K562 (cell line): ENCODE results near the gene NR3C2.

Source experiments
- ATF1 ChIP-seq, 2 experiments: fragments of 450-650 bp in 1 of 2; IDR thresholded peaks; 2 replicates each; pipeline ENCODE4 v1.6.1; 2016; ENCODE audit warnings: missing compliant biosample characterization in 1 of 2, missing genetic modification characterization in 1 of 2
- CEBPG ChIP-seq, 3 experiments: fragments of 200-800 bp in 1 of 3; sonication (Bioruptor generic) in 1 of 3; sonication (generic) in 1 of 3; formaldehyde crosslinking in 1 of 3; IDR thresholded peaks in 2 of 3; conservative IDR thresholded peaks in 1 of 3; 2 replicates each; pipeline versions ENCODE4 v1.6.1 to v1.8.0; 2016 to 2022; ENCODE audit warnings: missing compliant biosample characterization in 2 of 3, missing genetic modification characterization in 2 of 3, mild to moderate bottlenecking in 1 of 3, missing genetic modification reagents in 1 of 3
- CREB1 ChIP-seq, 2 experiments: sonication (generic) in 1 of 2; formaldehyde crosslinking in 1 of 2; IDR thresholded peaks; 2 replicates each; pipeline versions ENCODE4 v1.6.1 to v1.8.0; 2012 to 2022; ENCODE audit warnings: inconsistent platforms in 1 of 2, mild to moderate bottlenecking in 1 of 2, missing genetic modification reagents in 1 of 2, moderate library complexity in 1 of 2
- EGR1 ChIP-seq: fragments of 450-650 bp; conservative IDR thresholded peaks from 2 replicates; pipeline ENCODE4 v1.6.1; 2017; ENCODE audit warnings: mild to moderate bottlenecking
- ETV6 ChIP-seq, 3 experiments: fragments of 150-350 bp in 1 of 3; sonication (generic) in 1 of 3; formaldehyde crosslinking in 1 of 3; IDR thresholded peaks; 2 replicates each; pipeline versions ENCODE4 v1.6.1 to v1.8.0; 2014 to 2022; ENCODE audit warnings: borderline replicate concordance in 2 of 3, low read depth in 2 of 3, antibody characterized with exemption in 1 of 3, low read length in 1 of 3, mild to moderate bottlenecking in 1 of 3, missing genetic modification reagents in 1 of 3
- GABPA ChIP-seq: fragments of 200-800 bp; sonication (Bioruptor generic); conservative IDR thresholded peaks from 2 replicates; pipeline ENCODE4 v1.6.1; 2016; ENCODE audit warnings: low read depth, missing genetic modification characterization, missing compliant biosample characterization
- RNF2 ChIP-seq: sonication (generic); IDR thresholded peaks from 2 replicates; pipeline ENCODE4 v1.6.1; 2016
- SMAD1 ChIP-seq: fragments of 150-350 bp; IDR thresholded peaks from 2 replicates; pipeline ENCODE4 v1.6.1; 2014; ENCODE audit warnings: low read length, low read depth; ENCODE audit not compliant: partially characterized antibody
- TAF15 ChIP-seq: fragments of 200-400 bp; formaldehyde crosslinking; IDR thresholded peaks from 2 replicates; pipeline ENCODE4 v1.6.1; 2017; ENCODE audit warnings: mild to moderate bottlenecking, low read depth, low read length, moderate library complexity
- TEAD4 ChIP-seq, 2 experiments: sonication (generic) in 1 of 2; formaldehyde crosslinking in 1 of 2; IDR thresholded peaks; 2 replicates each; pipeline versions ENCODE4 v1.6.1 to v1.8.0; 2012 to 2022; ENCODE audit warnings: borderline replicate concordance in 1 of 2, inconsistent platforms in 1 of 2, low read length in 1 of 2, mild to moderate bottlenecking in 1 of 2, missing genetic modification reagents in 1 of 2
- ZNF24 ChIP-seq: fragments of 450-650 bp; IDR thresholded peaks from 2 replicates; pipeline ENCODE4 v1.6.1; 2016
- TF ChIP-seq, protein P1 (sequence below): sonication (generic); formaldehyde crosslinking; IDR thresholded peaks from 2 replicates; pipeline ENCODE4 v1.9.0; 2022; ENCODE audit warnings: mild to moderate bottlenecking, missing genetic modification reagents
- TF ChIP-seq, protein P2 (sequence below), 3 experiments: IDR thresholded peaks in 2 of 3; conservative IDR thresholded peaks in 1 of 3; 2 replicates each; pipeline ENCODE4 v1.5.1; 2011 to 2012; ENCODE audit warnings: low read length in 3 of 3, mild to moderate bottlenecking in 3 of 3, control low read depth in 2 of 3, improper control_type of control experiment in 1 of 3, inconsistent platforms in 1 of 3, low read depth in 1 of 3, mixed read lengths in 1 of 3, moderate library complexity in 1 of 3; ENCODE audit not compliant: insufficient read depth in 2 of 3

DNA sequence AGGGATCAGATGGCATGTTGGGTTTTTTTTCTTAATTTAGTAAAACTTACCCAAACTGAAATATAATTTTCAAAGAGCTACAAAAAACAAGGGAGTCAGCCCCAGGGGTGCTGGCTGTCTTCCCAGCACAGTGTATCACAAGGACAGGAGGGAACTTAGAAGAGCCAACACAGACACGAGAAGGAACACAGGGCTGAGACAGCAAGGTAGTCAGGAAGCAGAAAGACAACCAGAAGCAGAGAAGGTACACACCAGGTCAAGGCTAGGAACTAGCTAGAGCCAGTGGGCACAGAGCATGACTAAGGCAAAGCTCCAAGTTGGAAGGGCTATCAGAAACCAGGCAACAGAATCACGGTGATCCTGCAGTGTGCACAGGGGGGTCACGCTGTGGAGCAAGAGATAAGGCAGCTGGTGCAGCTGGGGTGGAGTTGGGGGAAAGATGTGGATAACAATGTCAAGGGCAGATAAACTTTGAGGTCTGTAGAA lies 168.7 kb downstream of the NR3C2 start:
- no peak for TF ChIP-seq CREB1 (IDR thresholded peaks at IDR 0.05)
- no peak for TF ChIP-seq CREB1 (CRISPR knock-in tag; IDR thresholded peaks at IDR 0.05)
- no peak for TF ChIP-seq ATF1 (CRISPR knock-in tag; IDR thresholded peaks at IDR 0.05)
- no peak for TF ChIP-seq ATF1 (tag; IDR thresholded peaks at IDR 0.05)
- TF ChIP-seq, protein P1, sequence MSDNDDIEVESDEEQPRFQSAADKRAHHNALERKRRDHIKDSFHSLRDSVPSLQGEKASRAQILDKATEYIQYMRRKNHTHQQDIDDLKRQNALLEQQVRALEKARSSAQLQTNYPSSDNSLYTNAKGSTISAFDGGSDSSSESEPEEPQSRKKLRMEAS (CRISPR knock-in tag) = no peak
- no peak for TF ChIP-seq ETV6 (IDR thresholded peaks at IDR 0.05; ENCODE audit: borderline replicate concordance in 1 of 2, low read depth in 2 of 2, low read length in 1 of 2)
- no peak for TF ChIP-seq ETV6 (CRISPR knock-in tag; IDR thresholded peaks at IDR 0.05; ENCODE audit: borderline replicate concordance)
- TF ChIP-seq ZNF24 = no peak
- TF ChIP-seq, protein P2, sequence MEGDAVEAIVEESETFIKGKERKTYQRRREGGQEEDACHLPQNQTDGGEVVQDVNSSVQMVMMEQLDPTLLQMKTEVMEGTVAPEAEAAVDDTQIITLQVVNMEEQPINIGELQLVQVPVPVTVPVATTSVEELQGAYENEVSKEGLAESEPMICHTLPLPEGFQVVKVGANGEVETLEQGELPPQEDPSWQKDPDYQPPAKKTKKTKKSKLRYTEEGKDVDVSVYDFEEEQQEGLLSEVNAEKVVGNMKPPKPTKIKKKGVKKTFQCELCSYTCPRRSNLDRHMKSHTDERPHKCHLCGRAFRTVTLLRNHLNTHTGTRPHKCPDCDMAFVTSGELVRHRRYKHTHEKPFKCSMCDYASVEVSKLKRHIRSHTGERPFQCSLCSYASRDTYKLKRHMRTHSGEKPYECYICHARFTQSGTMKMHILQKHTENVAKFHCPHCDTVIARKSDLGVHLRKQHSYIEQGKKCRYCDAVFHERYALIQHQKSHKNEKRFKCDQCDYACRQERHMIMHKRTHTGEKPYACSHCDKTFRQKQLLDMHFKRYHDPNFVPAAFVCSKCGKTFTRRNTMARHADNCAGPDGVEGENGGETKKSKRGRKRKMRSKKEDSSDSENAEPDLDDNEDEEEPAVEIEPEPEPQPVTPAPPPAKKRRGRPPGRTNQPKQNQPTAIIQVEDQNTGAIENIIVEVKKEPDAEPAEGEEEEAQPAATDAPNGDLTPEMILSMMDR (IDR thresholded peaks at IDR 0.05 in 2 of 3, conservative IDR thresholded peaks at IDR 0.05 in 1 of 3; ENCODE audit: insufficient read depth in 2 of 3, low read depth in 1 of 3, low read length in 3 of 3) = no peak
- no peak for TF ChIP-seq CEBPG (CRISPR knock-in tag; IDR thresholded peaks at IDR 0.05)
- no peak for TF ChIP-seq CEBPG (tag; conservative IDR thresholded peaks at IDR 0.05 in 1 of 2, IDR thresholded peaks at IDR 0.05 in 1 of 2)
- TF ChIP-seq TEAD4 (IDR thresholded peaks at IDR 0.05; ENCODE audit: low read length) = no peak
- TF ChIP-seq TEAD4 (CRISPR knock-in tag; IDR thresholded peaks at IDR 0.05; ENCODE audit: borderline replicate concordance) = no peak
- no peak for TF ChIP-seq TAF15
- TF ChIP-seq EGR1 = no peak
- TF ChIP-seq RNF2 = no peak
- TF ChIP-seq GABPA = no peak
- TF ChIP-seq SMAD1 = no peak
